SK-N-SH treated with all-trans-retinoic acid at 6 μM for 48 hours (cell line): ENCODE measurements around the gene HEPACAM2.
A peak's percentile ranks its signal among the peaks of the same experiment; 100 is the strongest.

ENCODE experiments used
- ATAC-seq: fragments of 200-7000 bp; cut with Tn5 transposase; 3 replicates; pipeline ENCODE4 v1.9.1; 2020; ENCODE audit warnings: mild to moderate bottlenecking, moderate library complexity
- ARNTL ChIP-seq: fragments of 450-650 bp; formaldehyde crosslinking; IDR thresholded peaks from 2 replicates; pipeline ENCODE4 v1.5.0; 2020; ENCODE audit warnings: low read depth, mild to moderate bottlenecking, moderate library complexity, borderline replicate concordance
- BACH2 ChIP-seq: fragments of 250-450 bp; sonication (Bioruptor Pico); IDR thresholded peaks from 2 replicates; pipeline ENCODE4 v1.9.0; 2021; ENCODE audit warnings: mild to moderate bottlenecking, borderline replicate concordance
- CSDC2 ChIP-seq: fragments of 250-450 bp; sonication (Bioruptor Pico); IDR thresholded peaks from 2 replicates; pipeline ENCODE4 v1.5.0; 2020; ENCODE audit warnings: mild to moderate bottlenecking, moderate library complexity
- ISL1 ChIP-seq: fragments of 250-450 bp; sonication (Bioruptor Pico); IDR thresholded peaks from 2 replicates; pipeline ENCODE4 v2.1.2; 2022; ENCODE audit warnings: mild to moderate bottlenecking, moderate library complexity
- OSR1 ChIP-seq: fragments of 250-450 bp; sonication (Bioruptor Pico); IDR thresholded peaks from 2 replicates; pipeline ENCODE4 v1.8.0; 2022; ENCODE audit warnings: moderate library complexity, mild to moderate bottlenecking, inconsistent platforms
- PPARA ChIP-seq: fragments of 250-450 bp; sonication (Bioruptor Pico); IDR thresholded peaks from 2 replicates; pipeline ENCODE4 v1.5.0; 2020; ENCODE audit warnings: mild to moderate bottlenecking, borderline replicate concordance
- RARB ChIP-seq: fragments of 250-450 bp; sonication (Bioruptor Pico); IDR thresholded peaks from 2 replicates; pipeline ENCODE4 v1.8.0; 2021; ENCODE audit warnings: mild to moderate bottlenecking, moderate library complexity
- SNAI2 ChIP-seq: fragments of 250-450 bp; sonication (Bioruptor Pico); IDR thresholded peaks from 2 replicates; pipeline ENCODE4 v1.5.0; 2020; ENCODE audit warnings: mild to moderate bottlenecking, moderate library complexity
- TCF4 ChIP-seq: fragments of 250-450 bp; sonication (Bioruptor Pico); IDR thresholded peaks from 2 replicates; pipeline ENCODE4 v1.8.0; 2021; ENCODE audit warnings: mild to moderate bottlenecking, moderate library complexity, borderline replicate concordance
- TOX ChIP-seq: fragments of 250-450 bp; sonication (Bioruptor Pico); IDR thresholded peaks from 2 replicates; pipeline ENCODE4 v1.8.0; 2021; ENCODE audit warnings: mild to moderate bottlenecking, moderate library complexity, borderline replicate concordance
- ZC3H10 ChIP-seq: fragments of 250-450 bp; sonication (Bioruptor Pico); IDR thresholded peaks from 2 replicates; pipeline ENCODE4 v1.5.1; 2021; ENCODE audit warnings: mild to moderate bottlenecking, moderate library complexity
- ZFP3 ChIP-seq: fragments of 250-450 bp; sonication (Bioruptor Pico); IDR thresholded peaks from 2 replicates; pipeline ENCODE4 v1.5.0; 2020; ENCODE audit warnings: mild to moderate bottlenecking, moderate library complexity
- ZFP30 ChIP-seq: fragments of 450-650 bp; formaldehyde crosslinking; IDR thresholded peaks from 2 replicates; pipeline ENCODE4 v1.5.0; 2022; ENCODE audit warnings: mild to moderate bottlenecking, moderate library complexity
- ZNF565 ChIP-seq: fragments of 450-650 bp; formaldehyde crosslinking; conservative IDR thresholded peaks from 2 replicates; pipeline ENCODE4 v1.5.0; 2020; ENCODE audit warnings: low read depth, mild to moderate bottlenecking, moderate library complexity
- ZNF70 ChIP-seq: fragments of 450-650 bp; formaldehyde crosslinking; IDR thresholded peaks from 2 replicates; pipeline ENCODE4 v1.5.0; 2020; ENCODE audit warnings: mild to moderate bottlenecking, moderate library complexity
- TF ChIP-seq, protein P1 (sequence below): fragments of 250-450 bp; sonication (Bioruptor Pico); IDR thresholded peaks from 2 replicates; pipeline ENCODE4 v1.5.0; 2020; ENCODE audit warnings: mild to moderate bottlenecking, moderate library complexity
- TF ChIP-seq, protein P2 (sequence below): fragments of 250-450 bp; sonication (Bioruptor Pico); IDR thresholded peaks from 2 replicates; pipeline ENCODE4 v1.5.1; 2020; ENCODE audit warnings: low read depth, mild to moderate bottlenecking, moderate library complexity
- TF ChIP-seq, protein P3 (sequence below): fragments of 250-450 bp; sonication (Bioruptor Pico); IDR thresholded peaks from 2 replicates; pipeline ENCODE4 v1.8.0; 2021; ENCODE audit warnings: low read depth, mild to moderate bottlenecking, moderate library complexity, borderline replicate concordance

The HEPACAM2 gene

DNA sequence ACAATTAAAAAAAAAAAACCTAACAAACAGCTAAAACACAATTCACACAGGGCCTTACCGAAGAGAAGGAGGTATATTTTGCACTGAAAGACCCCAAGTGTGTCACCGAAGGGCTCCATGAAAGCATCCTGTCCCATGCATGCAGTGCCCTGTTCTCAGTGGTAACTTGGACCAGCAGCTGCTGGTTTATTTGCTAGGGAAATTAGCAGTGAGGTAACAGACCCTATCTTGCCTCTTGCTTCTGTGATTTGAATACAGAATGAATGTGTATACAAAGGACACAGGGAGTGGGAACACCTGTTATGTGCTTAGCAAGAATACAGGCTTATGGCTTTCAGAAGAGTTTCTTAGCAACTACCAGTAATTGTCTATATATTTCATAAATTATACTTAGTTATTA lies at the start of gene HEPACAM2:
HEPACAM2 (minus strand) TSS at position 160 of the 400 bp plus-strand sequence.
- no peak for ATAC-seq
- TF ChIP-seq TCF4 (CRISPR knock-in tag) = no peak
- TF ChIP-seq ZFP30 (CRISPR knock-in tag) = no peak
- TF ChIP-seq, protein P1, sequence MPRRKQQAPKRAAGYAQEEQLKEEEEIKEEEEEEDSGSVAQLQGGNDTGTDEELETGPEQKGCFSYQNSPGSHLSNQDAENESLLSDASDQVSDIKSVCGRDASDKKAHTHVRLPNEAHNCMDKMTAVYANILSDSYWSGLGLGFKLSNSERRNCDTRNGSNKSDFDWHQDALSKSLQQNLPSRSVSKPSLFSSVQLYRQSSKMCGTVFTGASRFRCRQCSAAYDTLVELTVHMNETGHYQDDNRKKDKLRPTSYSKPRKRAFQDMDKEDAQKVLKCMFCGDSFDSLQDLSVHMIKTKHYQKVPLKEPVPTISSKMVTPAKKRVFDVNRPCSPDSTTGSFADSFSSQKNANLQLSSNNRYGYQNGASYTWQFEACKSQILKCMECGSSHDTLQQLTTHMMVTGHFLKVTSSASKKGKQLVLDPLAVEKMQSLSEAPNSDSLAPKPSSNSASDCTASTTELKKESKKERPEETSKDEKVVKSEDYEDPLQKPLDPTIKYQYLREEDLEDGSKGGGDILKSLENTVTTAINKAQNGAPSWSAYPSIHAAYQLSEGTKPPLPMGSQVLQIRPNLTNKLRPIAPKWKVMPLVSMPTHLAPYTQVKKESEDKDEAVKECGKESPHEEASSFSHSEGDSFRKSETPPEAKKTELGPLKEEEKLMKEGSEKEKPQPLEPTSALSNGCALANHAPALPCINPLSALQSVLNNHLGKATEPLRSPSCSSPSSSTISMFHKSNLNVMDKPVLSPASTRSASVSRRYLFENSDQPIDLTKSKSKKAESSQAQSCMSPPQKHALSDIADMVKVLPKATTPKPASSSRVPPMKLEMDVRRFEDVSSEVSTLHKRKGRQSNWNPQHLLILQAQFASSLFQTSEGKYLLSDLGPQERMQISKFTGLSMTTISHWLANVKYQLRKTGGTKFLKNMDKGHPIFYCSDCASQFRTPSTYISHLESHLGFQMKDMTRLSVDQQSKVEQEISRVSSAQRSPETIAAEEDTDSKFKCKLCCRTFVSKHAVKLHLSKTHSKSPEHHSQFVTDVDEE (CRISPR knock-in tag) = no peak
- no peak for TF ChIP-seq PPARA (CRISPR knock-in tag)

DNA sequence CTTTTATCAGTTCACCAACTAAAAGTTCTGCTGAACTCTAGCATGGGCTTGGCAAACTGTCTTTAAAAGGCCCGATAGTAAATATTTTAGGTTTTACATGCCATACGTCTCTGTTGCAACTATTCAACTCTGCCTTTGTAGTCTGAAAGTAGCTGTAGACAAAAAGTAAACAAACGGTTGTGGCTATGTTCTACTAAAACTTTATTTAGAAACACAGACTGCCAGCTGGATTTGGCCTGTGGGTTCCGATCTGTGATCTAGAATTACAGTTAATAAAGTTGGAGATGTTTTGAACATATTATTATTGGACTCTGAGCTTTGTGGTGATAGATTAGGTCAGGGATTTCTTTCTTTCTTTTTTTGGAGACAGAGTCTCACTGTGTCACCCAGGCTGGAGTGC lies 39.0 kb upstream of the HEPACAM2 start:
- ATAC-seq = no peak
- TF ChIP-seq TOX (CRISPR knock-in tag) = no peak
- TF ChIP-seq BACH2 (CRISPR knock-in tag) = no peak
- TF ChIP-seq ARNTL = no peak
- TF ChIP-seq, protein P2, sequence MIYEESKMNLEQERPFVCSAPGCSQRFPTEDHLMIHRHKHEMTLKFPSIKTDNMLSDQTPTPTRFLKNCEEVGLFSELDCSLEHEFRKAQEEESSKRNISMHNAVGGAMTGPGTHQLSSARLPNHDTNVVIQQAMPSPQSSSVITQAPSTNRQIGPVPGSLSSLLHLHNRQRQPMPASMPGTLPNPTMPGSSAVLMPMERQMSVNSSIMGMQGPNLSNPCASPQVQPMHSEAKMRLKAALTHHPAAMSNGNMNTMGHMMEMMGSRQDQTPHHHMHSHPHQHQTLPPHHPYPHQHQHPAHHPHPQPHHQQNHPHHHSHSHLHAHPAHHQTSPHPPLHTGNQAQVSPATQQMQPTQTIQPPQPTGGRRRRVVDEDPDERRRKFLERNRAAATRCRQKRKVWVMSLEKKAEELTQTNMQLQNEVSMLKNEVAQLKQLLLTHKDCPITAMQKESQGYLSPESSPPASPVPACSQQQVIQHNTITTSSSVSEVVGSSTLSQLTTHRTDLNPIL (CRISPR knock-in tag) = no peak
- no peak for TF ChIP-seq ZFP3 (CRISPR knock-in tag)
- TF ChIP-seq, protein P1 (CRISPR knock-in tag) = no peak
- TF ChIP-seq, protein P3, sequence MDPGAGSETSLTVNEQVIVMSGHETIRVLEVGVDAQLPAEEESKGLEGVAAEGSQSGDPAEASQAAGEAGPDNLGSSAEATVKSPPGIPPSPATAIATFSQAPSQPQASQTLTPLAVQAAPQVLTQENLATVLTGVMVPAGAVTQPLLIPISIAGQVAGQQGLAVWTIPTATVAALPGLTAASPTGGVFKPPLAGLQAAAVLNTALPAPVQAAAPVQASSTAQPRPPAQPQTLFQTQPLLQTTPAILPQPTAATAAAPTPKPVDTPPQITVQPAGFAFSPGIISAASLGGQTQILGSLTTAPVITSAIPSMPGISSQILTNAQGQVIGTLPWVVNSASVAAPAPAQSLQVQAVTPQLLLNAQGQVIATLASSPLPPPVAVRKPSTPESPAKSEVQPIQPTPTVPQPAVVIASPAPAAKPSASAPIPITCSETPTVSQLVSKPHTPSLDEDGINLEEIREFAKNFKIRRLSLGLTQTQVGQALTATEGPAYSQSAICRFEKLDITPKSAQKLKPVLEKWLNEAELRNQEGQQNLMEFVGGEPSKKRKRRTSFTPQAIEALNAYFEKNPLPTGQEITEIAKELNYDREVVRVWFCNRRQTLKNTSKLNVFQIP = no peak
- no peak for TF ChIP-seq ZC3H10 (CRISPR knock-in tag)
- TF ChIP-seq CSDC2 (CRISPR knock-in tag) = no peak
- TF ChIP-seq RARB (CRISPR knock-in tag) = no peak
- TF ChIP-seq ISL1 (CRISPR knock-in tag) = no peak
- no peak for TF ChIP-seq ZNF565 (CRISPR knock-in tag)
- TF ChIP-seq PPARA (CRISPR knock-in tag) = no peak

DNA sequence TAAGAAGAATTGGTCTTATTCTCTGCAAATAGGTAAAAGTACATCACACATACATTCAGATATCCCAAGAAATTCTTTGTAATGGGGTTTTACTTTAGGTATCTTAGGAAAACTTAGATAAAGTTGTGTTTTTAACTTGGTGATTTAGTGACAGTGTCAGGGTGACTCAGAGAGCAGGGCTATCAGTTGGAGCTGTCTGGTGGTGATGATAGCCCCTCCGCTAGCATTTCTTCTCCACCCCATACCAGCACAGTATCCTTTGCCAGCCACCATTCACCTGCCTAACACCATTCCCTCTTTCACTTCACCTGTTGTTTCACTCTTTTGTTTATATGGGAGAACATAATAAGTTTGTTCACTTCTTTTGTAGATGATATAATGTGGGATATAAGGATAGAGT lies 36.3 kb upstream of the HEPACAM2 start:
- no peak for ATAC-seq
- TF ChIP-seq OSR1 (CRISPR knock-in tag) = no peak
- no peak for TF ChIP-seq ZFP30 (CRISPR knock-in tag)
- TF ChIP-seq, protein P1 (CRISPR knock-in tag) = no peak
- no peak for TF ChIP-seq ZFP3 (CRISPR knock-in tag)

DNA sequence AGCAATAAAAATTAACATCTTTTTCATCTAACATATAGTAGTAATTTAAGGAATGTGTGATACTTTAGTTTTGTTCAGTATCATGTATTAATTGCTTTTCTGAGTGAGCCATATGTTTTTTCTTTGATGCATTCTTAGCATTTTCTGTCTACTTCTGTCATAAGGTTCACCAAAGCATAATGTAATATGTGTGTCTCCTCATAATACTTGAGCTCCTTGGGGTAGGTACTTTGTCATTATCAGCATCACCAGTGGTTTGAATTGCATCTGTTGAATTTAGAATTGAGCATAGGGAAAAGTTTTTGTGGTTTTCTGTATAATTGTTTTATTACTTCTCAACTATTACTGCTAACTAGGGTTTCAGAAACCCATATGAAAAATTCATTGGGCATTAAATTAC lies 32.4 kb upstream of the HEPACAM2 start:
- TF ChIP-seq, protein P1 (CRISPR knock-in tag) = no peak
- TF ChIP-seq ZNF70 (CRISPR knock-in tag) = no peak
- TF ChIP-seq ISL1 (CRISPR knock-in tag) = peak; percentile 63
- TF ChIP-seq BACH2 (CRISPR knock-in tag) = no peak
- TF ChIP-seq SNAI2 (CRISPR knock-in tag) = no peak
- TF ChIP-seq, all 23 proteins: peak for 1
- ATAC-seq = no peak
